ENCODE data around the gene TVP23B.

- TF ChIP-seq CTCF (IDR thresholded peaks at IDR 0.05), result no peak
- no peak for TF ChIP-seq POLR2A (IDR thresholded peaks at IDR 0.05)
Measured at GRCh38 chr17:18848501-18848900, 67.5 kb downstream of the TVP23B start.

Data from right lobe of liver (tissue), 4 donors.